ENCODE results near the gene TBC1D22A.
"Not testable (repeated sequence)": the region's sequence is repeated elsewhere in the genome, so short reads cannot be mapped to it uniquely, and the experiment has no call there.

TBC1D22A gene

GRCh38 chr22:47170511-47171440 is 408.3 kb downstream of the TBC1D22A start:
- not testable (repeated sequence) for DNase-seq (ENCODE audit: low read depth)

DNA sequence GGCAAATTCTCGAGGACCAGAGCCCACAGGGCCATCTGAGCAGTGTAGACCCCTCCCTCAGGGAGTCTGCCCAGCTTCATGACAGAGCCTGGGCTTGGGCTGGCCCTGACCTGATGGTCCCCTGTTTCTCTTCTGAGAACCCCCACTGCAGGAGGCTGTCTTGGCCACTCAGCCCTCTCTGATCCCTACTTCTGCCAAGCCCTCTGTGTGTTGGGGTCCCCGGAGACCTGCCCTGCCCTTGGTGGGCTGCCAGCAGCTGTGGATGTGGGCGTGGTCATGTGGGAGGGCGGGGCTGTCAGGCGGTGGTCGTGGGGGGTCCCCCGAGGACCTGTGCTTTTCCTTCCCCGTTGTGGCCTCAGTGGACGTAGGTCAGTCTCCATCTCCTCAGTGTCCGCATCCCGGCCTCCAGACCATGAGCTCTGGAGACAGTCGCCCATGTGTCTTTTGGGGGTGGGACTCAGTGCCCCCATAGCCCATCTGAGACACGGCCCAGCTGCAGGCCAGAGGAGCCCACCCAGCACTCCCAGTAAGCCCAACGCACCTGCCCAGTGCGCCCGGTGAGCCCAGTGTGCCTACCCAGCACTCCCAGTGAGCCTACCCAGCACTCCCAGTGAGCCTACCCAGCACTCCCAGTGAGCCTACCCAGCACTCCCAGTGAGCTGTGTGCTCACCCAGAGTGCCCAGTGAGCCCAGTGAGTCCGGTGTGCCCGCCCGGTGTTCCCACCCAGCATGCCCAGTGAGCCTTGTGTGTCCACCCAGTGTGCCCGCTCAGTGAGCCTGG is 409.2 kb downstream of the TBC1D22A start:
- no peak for DNase-seq (ENCODE audit: low read depth)

DNA sequence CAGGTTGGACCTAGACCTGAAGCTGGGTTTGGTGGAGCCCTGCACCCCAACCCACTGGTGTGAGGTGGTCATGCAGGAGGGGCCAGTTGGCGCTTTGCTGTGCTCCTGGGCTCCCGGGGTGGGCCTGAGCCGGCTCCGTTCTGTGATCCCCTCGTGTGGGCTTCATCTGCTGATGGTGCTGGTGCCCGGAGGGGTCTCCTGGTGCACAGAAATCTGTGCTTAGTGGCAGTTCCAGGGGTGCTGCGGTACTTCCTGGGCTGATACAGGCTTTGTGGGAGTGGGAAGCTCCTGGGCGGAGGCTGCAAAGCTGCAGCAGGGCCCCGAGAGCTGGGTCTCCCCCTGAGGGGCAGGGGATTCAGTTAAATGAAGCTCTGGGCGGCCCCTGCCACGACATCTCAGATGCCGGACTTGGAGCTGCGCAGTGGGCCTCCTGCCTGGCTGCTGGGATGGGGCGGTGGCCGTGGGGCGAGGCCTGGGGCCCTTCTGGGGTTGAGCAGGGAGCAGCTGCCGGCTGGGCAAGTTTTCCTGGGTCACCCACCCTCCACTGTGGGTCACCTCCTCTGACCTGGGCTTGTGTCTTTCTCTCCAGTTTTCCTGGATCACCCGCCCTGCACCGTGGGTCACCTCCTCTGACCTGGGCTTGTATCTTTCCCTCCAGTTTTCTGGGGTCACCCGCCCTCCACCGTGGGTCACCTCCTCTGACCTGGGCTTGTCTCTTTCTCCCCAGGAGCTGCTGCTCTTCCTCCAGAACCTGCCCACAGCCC is 410.5 kb downstream of the TBC1D22A start:
- no peak for DNase-seq (ENCODE audit: low read depth)

DNA sequence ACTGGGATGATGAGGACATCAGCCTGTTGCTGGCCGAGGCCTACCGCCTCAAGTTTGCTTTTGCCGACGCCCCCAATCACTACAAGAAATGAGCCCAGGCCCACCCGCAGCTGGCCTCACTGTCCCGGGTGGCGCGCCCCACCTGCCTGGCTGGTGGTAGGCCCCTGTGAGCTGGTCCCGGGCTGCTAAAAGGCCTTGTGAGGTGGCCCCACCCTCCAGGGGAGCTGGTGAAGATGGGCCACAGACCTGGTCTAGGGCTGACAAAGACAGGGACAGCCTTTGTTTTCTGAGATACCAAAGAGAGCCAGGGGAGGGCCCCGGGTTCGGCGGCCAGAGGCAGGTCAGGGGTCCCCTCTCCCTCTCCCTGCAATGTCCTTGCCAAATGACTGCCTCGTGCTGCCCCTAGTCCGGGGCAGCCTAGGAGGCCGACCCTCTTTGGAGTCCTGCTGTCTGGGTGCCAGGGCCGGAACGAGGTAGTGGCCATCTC is 411.1 kb downstream of the TBC1D22A start:
- DNase-seq (ENCODE audit: low read depth) = no peak

DNA sequence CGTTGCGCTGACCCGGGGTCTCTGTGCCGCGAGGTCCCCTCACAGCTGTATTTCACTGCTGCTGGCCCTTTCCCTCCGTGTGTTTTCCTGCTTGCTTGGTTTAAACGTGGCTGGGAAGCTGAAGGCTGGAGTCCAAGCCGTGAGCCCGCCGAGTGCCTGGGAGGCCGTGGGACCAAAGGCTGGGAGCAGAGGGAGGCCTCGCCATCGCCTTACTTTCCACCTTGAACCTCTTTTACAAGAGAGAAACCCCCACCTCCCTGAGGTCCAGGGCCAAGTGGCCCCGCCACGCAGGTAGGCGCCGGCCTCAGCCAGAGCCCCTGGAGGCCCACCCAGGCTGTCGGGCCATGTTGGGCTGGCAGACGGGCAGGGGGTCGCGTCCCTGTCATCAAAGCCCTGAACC is 411.6 kb downstream of the TBC1D22A start:
- DNase-seq (ENCODE audit: low read depth) = no peak

GRCh38 chr22:47174671-47175112 is 412.2 kb downstream of the TBC1D22A start:
- DNase-seq (ENCODE audit: low read depth) = no peak

DNA sequence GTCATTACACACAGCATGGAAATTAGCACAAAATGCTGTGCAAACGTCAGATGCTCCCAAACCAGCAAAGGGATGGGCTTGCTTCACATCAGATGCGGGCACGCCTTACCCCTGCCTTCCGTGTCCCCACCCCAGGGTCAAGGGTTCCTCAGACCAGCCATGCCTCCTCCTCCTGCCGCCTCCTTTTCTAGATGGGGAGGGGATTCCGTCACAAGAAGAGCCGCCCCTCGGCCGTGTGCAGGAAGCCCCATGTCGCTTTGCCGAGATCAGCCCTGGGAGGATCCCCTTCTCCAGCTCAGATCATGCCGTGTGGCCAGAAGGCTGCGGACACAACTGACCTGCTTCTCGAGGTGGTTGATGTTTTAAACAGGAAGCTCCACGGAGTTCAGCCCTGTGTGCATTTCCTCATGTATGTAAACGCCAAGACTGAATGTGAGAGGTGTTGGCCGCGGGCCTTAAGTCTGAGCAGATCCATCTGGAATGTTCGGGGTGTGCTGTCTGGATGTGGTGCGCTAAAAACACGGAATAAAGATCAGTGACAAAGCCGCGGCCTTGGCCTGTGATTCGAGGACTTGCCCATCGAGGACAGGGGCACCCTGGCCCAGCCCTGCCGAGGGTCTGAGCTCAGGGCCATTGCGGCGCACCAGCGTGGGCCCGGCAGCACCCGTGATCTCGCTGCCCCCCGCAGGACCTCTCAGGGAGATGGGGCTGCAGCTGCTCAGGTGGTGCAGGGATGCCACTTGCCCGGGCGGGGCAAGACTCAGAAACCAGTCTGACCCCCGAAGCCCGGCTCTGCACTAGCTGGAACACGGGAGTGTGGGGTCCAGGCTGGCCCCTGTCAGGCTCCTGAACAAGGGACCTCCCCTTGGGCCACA is 412.9 kb downstream of the TBC1D22A start:
- DNase-seq (ENCODE audit: low read depth) = no peak

- no peak for DNase-seq (ENCODE audit: low read depth)
These were observed 413.6 kb downstream of the TBC1D22A start for GRCh38 chr22:47176026-47176389.

GRCh38 chr22:47176573-47177333 is 414.3 kb downstream of the TBC1D22A start:
- DNase-seq (ENCODE audit: low read depth) = no peak

GRCh38 chr22:47177334-47177815 is 414.9 kb downstream of the TBC1D22A start:
- DNase-seq (ENCODE audit: low read depth) = no peak

- no peak for DNase-seq (ENCODE audit: low read depth)
These were observed 415.9 kb downstream of the TBC1D22A start for GRCh38 chr22:47178339-47178738.

- peak; percentile 10 for DNase-seq (ENCODE audit: low read depth)
These were observed 418.3 kb downstream of the TBC1D22A start for GRCh38 chr22:47180796-47181195.

GRCh38 chr22:47187176-47187957 is 424.9 kb downstream of the TBC1D22A start:
- no peak for DNase-seq (ENCODE audit: low read depth)

DNA sequence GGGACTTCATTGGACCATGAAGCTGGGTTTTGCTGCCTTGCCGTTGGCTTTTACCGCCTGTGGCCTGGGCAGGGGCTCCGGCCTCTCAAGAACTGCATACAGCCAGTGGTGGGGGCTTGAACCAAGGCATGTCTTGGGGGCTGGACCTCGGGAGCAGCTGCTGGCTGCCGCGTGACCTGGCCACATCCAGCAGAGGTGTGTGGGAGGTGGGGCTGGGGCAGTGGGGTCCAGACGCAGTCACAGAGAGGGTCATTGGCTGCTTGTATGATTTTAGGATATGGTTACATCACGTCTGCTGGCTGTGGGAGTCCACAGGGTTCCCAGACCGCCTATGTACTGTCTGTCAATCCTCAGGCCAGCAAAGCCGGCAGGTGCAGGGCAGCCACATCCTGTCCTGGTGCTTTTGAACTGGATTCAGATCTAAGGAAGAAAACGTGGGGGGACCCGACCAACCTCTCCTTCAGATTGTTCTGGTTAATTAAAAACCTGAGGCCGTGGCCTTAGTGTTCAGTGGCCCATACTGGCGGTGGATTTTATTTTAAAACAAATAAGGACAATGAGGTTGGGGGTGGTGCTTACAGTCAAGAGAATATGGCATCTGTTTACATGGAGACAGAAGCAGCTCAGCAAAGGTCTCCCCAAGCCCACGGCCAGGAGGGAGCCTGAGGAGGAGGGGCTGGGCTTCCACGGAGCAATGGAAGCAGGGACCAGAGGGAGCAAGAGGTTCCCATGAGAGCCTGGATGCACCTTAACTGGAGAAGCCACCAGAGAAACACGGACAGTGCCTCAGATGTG is 426.0 kb downstream of the TBC1D22A start:
- DNase-seq (ENCODE audit: low read depth) = no peak

- no peak for DNase-seq (ENCODE audit: low read depth)
These were observed 426.8 kb downstream of the TBC1D22A start for GRCh38 chr22:47189056-47189916.

GRCh38 chr22:47190276-47190956 is 428.0 kb downstream of the TBC1D22A start:
- DNase-seq (ENCODE audit: low read depth) = no peak

Measured in iris pigment epithelial cell (primary cell).